Dermis blood vessel endothelial cell (primary cell): ENCODE data around the gene POMT1. TPM values are rescaled to one million over a fixed set of nuclear protein-coding genes. Genes with fewer than 3 reads are reported as not detected.

Experiments used
- DNase-seq: peaks from one replicate; pipeline ENCODE4 v3.0.0; 2010
- total RNA-seq: library from RNA; depleted of rRNA; stranded (reverse); fragments of >200 nt; gene quantifications from 2 replicates; pipeline ENCODE4 v1.2.3, GENCODE V29; 2014

Gene POMT1
- total RNA-seq, 1 donor from 2014 or later: 26.2 TPM

DNA sequence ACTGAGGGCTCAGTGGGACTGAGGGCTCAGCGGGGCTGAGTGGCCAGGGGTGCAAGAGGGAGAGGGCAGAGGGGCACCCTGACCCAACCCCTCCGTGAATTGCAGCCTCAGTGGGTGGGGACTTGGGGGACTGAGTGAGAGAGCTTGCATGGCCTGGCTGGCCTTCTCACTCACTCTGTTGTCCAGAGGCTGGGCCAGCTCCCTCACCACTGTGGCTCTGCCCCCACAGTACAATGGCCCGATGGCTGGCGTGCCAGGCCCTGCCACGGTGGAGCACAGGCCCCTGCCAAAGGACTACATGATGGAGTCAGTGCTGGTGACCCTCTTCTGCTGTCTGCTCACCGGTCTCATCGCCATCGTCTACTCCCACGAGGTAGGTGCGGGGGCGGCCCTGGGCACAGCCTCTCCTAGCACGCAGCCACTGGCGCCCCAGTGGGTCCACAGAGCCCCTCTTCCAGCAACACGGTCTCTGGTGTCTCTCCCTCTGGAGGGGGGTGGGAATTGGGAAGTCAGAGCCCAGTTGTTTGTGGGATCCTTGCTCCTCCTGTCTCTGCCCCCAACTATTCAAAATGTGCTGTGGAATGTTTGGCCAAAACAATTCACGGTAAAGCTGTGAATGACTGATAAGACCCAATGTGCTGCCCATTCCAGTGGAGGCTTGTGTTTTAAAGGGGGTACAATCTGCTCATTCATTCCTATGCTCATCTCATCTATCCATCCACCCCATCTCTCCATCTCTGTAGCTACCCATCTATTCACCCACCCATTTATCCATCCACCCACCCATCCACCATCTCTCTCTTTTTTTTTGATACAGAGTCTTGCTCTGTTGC is 53.3 kb downstream of the POMT1 start:
- no peak for DNase-seq

DNA sequence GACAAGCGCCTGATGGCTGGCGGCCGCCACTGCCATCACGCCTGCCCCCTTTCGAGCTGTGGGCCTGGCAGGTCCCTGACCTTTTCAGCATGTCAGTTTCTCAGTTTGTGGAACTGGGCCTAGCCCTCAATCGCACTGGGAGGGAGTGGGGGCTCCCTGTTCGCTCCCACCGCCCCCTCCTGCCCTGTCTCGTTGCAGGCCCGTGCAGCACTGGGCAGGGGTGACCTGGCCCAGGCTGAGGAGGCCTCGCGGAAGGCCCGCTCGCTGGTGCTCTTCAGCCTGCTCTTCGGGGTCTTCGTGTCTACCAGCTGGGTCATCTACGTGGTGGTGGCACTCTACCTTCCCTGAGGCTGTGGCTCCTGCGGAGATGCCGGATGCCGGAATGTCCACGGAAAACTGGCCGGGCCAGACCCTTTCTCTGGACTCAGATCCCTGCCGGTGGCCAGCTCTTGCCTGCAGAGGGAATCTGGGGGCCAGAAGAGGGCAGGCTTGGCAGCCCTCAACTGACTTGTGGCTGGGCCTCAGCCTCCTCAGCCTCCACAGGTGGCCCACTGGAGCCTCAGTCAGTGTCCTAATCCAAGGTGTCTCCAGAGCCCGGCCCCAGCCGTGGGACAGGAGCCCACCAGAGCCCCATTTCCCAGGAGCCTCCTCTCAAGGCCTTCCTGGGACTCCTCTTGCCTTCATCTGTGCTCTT is 55.3 kb downstream of the POMT1 start:
- DNase-seq: no peak

DNA sequence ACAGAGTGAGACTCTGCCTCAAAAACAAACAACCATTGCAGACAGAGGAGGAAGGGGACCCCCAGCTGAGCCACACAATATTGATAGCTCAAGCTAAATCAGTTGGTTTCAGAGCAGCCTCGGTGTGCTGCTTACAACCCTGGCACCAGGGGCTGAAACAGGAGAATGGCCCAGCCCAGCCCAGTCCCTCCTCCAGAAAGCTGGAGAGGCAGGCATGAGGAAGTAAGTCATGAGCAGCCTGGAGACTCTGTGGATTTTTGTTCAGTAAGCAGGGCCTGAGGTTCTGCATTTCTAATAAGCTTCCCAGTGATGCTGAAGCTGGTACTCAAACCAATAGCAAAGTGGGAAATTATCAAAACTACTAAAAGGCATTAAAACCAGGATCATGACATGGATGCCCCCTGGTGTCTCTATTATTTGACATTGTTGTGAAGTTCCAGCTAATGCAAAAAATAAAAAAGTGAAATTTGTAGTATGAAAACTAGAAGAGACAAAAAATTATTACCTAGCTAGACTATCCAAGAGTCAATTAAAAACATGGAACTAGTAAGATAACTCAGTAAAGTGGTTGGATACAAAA is 56.8 kb downstream of the POMT1 start:
- no peak for DNase-seq

DNA sequence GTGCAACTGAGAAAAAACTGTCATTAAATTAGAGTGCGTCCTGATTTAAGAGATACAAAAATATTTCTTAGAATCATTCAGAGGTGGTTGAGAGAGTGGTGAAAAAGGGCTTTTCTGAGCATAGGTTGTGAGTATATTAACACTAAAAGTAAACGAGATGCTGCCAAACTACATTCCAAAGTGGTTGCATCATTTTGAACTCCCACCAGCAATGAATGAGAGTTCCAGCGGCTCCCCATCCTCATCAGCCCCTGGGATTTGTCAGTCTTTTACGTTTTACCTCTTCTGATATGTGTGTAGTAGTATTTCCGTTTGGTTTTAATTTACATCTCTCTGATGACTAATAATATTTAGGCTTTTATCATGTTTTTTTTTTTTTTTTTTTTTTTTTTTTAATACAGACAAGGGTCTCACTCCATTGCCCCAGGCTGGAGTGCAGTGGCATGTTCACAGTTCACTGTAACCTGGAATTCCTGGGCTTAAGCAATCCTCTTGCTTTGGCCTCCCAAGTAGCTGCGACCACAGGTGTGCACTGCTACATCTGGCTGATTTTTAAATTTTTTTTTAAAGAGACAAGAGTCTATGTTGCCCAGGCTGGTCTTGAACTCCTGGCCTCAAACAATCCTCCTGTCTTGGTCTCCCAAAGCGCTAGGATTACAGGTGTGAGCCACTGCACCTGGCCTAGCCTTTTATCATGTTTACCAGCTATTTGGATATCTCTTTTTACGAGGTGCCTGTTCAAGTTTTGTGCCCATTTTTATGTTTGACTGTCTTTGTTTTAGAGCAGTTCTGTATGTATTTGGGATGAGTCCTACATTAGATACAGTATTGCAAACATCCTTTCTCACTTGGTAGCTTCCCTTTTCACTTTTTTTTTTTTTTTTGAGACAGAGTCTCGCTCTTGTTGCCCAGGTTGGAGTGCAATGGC is 59.6 kb downstream of the POMT1 start:
- DNase-seq: no peak

DNA sequence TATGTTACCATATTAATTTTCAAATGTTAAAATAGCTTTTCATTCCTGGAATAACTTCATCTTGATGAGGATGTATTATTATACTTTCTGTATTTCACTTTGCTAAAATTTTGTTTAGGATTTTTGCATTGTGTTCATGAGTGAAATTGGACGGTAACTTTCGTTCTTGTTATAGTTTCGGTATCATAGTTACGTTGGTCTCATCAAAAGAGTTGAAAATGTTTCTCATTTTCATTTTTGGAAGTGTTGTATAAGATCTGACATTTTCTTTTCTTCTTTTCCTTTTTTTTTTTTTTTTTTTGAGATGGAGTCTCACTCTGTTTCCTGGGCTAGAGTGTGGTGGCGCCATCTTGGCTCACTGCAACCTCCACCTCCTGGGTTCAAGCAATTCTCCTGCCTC is 62.7 kb downstream of the POMT1 start:
- no peak for DNase-seq

DNA sequence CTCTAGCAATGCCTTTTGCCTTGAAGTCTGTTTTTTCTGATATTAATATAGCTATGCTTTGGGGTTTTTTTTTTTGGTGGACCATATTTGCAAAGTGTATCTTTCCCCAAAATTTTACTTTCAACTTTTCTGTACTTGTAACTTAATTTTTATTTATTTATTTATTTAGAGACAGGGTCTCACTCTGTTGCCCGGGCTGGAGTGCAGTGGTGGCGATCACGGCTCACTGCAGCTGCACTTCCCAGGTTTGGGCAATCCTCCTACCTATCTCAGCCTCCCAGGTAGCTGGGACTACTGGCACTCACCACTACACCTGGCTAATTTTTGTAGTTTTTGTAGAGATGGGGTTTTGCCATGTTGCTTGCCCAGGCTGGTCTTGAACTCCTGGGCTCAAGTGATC is 63.4 kb downstream of the POMT1 start:
- DNase-seq: no peak

DNA sequence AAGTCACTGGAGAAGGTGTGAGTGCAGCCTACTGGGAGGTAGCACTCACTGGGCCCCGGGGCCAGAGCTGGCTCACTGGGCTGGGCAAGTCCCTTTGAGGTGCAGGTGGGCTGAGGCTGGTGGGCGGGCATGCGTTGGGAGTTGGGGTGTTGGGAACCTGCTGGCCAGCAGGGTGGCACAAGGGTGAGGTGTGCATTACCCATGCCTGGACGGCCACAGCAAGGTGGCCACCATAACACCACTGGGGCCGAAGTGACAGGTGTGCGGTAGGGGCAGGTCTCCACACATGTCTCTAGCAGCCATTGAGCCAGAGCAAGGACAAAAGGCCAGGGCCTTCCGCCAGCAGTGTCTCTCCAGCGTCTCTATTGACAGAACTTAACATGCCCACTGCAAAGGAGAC is 65.2 kb downstream of the POMT1 start:
- no peak for DNase-seq

Other genes starting within 250 kb of the POMT1 start
- gene FAM78A, start 226.4 kb upstream of the POMT1 start, total RNA-seq: 9.9 and 12.4 TPM in 2 replicates
- 4.7 and 6.0 TPM in 2 replicates for gene PLPP7, start 213.2 kb upstream of the POMT1 start, total RNA-seq
- gene PRRC2B, start 108.8 kb upstream of the POMT1 start, total RNA-seq: 63.8 and 110 TPM in 2 replicates
- 16.0 and 20.5 TPM in 2 replicates for gene UCK1, start 28.3 kb downstream of the POMT1 start, total RNA-seq
- gene PRRT1B, start 42.6 kb downstream of the POMT1 start, total RNA-seq: not detected in 2 replicates
- 56.2 and 69.3 TPM in 2 replicates for gene RAPGEF1, start 237.2 kb downstream of the POMT1 start, total RNA-seq